ENCODE results near the gene GPHN.
A peak's percentile ranks its signal among the peaks of the same experiment; 100 is the strongest.
"Not testable (repeated sequence)": the region's sequence is repeated elsewhere in the genome, so short reads cannot be mapped to it uniquely, and the experiment has no call there.

GPHN gene

GRCh38 chr14:66724996-66725395, 217.0 kb downstream of the GPHN start:
- no peak for DNase-seq (ENCODE audit: low read depth, low spot score)
- no peak overlapping the region for H3K4me3 ChIP-seq (ENCODE audit: low read length)

DNA sequence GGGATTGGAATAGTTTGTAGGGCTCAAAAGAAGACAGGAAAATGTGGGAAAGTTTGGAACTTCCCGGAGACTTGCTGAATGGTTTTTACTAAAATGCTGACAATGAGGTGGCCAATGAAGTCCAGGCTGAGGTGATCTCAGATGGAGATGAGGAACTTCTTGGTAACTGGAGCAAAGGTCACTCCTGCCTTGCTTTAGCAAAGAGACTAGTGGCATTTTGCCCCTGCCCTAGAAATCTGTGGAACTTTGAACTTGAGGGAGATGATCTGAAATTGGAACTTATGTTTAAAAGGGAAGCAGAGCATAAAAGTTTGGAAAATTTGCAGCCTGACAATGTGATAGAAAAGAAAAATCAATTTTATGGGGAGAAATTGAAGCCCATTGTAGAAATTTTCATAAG, 223.4 kb downstream of the GPHN start:
- H3K4me3 ChIP-seq (ENCODE audit: low read length); DNase-seq (ENCODE audit: low read depth, low spot score): not testable (repeated sequence)

DNA sequence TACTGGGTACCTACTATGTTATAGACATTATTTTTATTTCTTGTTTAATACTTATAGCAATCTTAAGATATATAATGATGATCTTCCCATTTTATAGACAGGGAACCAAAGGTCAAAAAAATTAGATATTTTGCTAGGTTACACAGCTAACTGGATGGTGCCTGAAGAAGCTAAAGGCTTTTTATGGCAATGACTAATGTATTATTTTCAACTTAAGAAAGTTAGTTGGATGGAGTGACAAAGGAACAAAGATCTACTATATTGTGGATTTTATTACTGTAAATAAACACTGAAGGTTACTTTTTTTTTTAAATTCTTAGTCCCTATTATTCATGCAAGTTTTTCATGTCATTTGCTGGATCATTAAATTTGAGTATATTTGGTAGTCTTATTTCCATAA, 227.9 kb downstream of the GPHN start:
- no peak overlapping the region for H3K4me3 ChIP-seq (ENCODE audit: low read length)
- no peak for DNase-seq (ENCODE audit: low read depth, low spot score)

GRCh38 chr14:66739826-66740225, 231.9 kb downstream of the GPHN start:
- DNase-seq (ENCODE audit: low read depth, low spot score): no peak
- no peak overlapping the region for H3K4me3 ChIP-seq (ENCODE audit: low read length)

GRCh38 chr14:66745078-66745477, 237.1 kb downstream of the GPHN start:
- DNase-seq (ENCODE audit: low read depth, low spot score): no peak
- no peak overlapping the region for H3K4me3 ChIP-seq (ENCODE audit: low read length)

DNA sequence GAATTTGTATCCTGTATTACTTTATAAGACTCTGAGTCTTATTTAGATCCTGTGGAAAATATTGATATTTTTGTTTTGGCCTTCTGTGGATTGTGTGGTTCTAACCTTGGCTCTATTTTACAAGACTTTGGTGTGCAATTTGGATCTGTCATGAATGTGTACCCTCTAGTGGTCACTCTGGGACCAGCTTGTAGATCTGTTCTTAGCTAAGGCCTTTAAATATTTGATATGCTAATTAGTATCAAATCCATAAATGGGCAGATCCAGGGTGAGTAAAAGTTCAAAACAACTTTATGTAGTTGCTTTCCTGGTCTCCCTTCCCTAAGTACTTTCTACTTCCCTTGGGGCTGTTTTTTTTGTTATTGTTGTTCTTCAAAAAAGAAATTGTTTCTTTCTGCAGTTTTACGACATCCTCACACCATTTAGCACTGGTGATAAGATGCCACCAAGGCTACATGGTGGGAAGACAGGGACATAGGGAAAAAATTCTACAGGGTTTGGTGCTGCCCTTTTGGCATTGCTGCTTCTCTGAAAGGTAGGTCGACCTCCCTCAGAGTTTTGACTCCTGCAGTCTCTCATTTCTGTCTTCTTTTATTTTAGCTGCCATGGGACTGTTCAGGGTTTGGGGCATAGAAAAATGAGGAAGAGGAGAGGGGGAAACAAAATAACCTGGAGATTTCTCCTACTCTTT, 238.5 kb downstream of the GPHN start:
- DNase-seq (ENCODE audit: low read depth, low spot score): peak; percentile 56
- H3K4me3 ChIP-seq (ENCODE audit: low read length): no peak overlapping the region

GRCh38 chr14:66752109-66752508, 244.2 kb downstream of the GPHN start:
- no peak for DNase-seq (ENCODE audit: low read depth, low spot score)
- no peak overlapping the region for H3K4me3 ChIP-seq (ENCODE audit: low read length)

GRCh38 chr14:66758031-66758613, 250.2 kb downstream of the GPHN start:
- DNase-seq (ENCODE audit: low read depth, low spot score): peak; percentile 1
- no peak overlapping the region for H3K4me3 ChIP-seq (ENCODE audit: low read length)

DNA sequence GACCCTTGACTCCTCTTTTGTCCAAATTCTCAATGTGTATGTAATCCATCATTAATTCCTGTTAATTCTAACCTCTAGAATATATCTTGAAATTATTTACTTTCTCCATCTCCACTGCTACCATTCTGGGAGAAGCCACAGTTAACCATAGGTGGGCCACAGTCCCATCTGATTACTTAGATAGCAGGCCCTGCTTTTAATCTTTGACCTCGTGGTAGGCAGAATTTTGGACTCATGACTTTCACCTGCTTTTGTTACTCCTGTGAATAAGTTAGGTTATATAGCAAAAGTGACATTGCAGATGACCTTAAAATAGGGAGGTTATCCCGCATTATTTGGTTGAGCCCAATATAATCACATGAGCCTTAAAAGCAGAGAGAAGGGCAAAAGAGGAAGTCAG, 264.2 kb downstream of the GPHN start:
- DNase-seq (ENCODE audit: low read depth, low spot score): no peak
- no peak overlapping the region for H3K4me3 ChIP-seq (ENCODE audit: low read length)

GRCh38 chr14:66782853-66783252, 274.9 kb downstream of the GPHN start:
- peak; percentile 3 for DNase-seq (ENCODE audit: low read depth, low spot score)

DNA sequence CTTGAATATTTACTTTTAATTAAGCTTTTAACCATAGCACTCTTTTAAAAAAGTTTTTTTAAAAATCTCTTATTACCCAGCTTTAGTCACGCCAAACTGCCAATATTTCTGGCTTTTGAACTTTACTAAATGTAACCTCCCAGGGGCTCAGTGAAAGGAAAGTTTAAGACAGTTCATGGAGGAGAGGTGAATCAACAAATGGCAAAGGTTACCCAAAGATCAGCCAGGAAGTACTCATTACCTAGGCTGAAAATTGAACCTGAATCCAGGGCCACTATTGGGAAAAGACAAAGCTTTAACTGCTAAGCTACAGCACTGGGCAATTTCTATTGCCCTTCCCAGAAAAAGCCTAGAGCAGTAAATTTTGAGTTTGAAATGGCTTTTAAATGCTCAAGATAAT, 282.2 kb downstream of the GPHN start:
- no peak for DNase-seq (ENCODE audit: low read depth, low spot score)
- H3K4me3 ChIP-seq (ENCODE audit: low read length): no peak overlapping the region

More at GRCh38 chr14:66782853-66783252, 274.9 kb downstream of the GPHN start:
- no peak overlapping the region for H3K4me3 ChIP-seq (ENCODE audit: low read length)

GRCh38 chr14:66802962-66803361, 295.0 kb downstream of the GPHN start:
- DNase-seq (ENCODE audit: low read depth, low spot score): no peak
- H3K4me3 ChIP-seq (ENCODE audit: low read length): no peak overlapping the region

DNA sequence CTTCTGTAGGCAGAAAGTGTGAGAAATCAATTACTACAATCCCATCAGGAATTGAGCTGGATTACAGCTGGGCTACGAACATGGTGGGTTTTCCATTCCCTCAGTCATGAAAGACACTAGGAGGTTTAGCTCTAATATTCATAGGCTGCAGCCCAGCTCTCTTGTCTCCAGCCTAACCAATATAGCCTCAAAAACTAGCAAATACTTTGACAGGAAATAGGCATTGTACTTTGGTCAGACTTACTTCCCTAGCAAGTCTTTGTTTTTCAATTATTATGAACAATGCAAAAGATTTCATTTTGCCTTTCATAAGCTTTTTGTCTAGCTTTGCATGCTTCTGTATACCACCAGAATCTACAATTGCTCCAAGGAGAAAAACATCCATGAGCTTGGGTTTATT, 296.2 kb downstream of the GPHN start:
- no peak for DNase-seq (ENCODE audit: low read depth, low spot score)
- no peak overlapping the region for H3K4me3 ChIP-seq (ENCODE audit: low read length)

DNA sequence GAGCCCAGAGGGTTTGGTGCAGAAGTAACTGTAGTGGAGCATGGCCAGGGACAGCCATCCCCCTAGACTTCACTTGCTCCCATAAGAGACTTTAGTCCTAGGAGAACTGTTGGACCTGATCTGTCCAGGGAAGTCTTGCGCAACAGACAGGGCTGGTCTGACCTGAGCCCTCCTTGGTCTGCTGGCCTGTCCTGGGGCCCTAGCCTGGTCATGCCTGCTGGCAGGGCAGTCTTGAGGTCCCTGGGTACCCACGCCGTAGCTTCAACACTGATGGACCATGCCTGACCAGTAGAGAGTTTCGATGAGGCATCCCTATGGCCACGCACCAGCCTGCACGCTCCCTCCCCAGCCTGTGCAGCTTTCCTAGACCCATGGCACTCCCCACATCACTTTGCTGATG, 305.7 kb downstream of the GPHN start:
- no peak overlapping the region for H3K4me3 ChIP-seq (ENCODE audit: low read length)
- no peak for DNase-seq (ENCODE audit: low read depth, low spot score)

DNA sequence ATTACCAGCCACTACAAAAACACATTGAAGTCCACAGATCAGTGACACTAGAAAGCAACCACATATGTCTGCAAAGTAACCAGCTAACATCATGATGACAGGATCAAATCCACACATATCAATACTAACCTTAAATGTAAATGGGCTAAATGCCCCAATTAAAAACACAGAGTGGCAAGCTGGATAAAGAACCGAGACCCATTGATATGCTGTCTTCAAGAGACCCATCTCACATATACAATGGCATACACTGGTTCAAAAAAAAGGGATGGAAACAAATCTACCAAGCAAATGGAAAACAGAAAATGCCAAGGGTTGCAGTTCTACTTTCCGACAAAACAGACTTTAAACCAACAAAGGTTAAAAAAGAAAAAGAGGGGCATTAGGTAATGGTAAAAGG, 307.7 kb downstream of the GPHN start:
- no peak for DNase-seq (ENCODE audit: low read depth, low spot score)
- no peak overlapping the region for H3K4me3 ChIP-seq (ENCODE audit: low read length)

GRCh38 chr14:66824251-66824650, 316.3 kb downstream of the GPHN start:
- H3K4me3 ChIP-seq (ENCODE audit: low read length): no peak overlapping the region
- DNase-seq (ENCODE audit: low read depth, low spot score): no peak

DNA sequence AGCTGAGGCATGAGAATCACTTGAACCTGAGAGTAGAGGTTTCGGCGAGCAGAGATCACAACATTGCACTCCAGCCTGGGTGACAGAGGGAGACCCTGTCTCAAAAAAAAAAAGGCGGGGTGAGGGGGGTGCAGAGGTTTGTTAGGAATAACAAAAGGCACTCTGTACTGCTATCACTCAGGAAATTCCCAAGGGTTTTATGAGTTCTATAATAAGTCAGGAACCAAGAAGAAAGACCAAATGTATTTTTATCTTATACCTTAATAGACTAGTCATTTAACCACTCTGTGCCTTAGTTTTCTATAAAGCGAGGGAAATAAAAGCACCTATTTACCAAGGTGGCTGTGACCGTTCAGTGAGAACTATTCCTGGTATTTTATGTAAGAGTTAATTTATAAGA, 319.2 kb downstream of the GPHN start:
- no peak overlapping the region for H3K4me3 ChIP-seq (ENCODE audit: low read length)
- no peak for DNase-seq (ENCODE audit: low read depth, low spot score)

GRCh38 chr14:66831173-66831572, 323.2 kb downstream of the GPHN start:
- DNase-seq (ENCODE audit: low read depth, low spot score): no peak
- no peak overlapping the region for H3K4me3 ChIP-seq (ENCODE audit: low read length)

DNA sequence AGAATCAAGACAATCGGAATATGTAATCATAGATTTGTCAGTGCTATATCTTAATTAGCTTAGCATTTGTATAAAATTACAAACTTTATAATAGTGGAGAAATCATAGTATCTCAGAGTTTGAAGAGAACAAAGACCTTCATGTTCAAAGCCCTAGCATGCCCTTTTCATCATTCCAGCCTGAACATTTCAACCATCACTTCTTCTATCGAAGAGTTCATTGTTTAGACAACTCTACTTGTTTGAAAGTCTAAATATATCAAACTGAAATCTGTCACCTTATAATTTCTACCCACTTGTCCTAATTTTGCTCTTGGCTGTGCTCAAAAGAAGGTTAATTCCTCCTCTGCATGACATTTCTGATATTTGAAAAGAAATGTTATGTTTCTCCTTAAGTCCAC, 325.9 kb downstream of the GPHN start:
- no peak for DNase-seq (ENCODE audit: low read depth, low spot score)
- no peak overlapping the region for H3K4me3 ChIP-seq (ENCODE audit: low read length)

- DNase-seq (ENCODE audit: low read depth, low spot score); H3K4me3 ChIP-seq (ENCODE audit: low read length): not testable (repeated sequence)
Observed at GRCh38 chr14:66837436-66837835, 329.5 kb downstream of the GPHN start.

GRCh38 chr14:66842911-66843512, 335.1 kb downstream of the GPHN start:
- no peak overlapping the region for H3K4me3 ChIP-seq (ENCODE audit: low read length)
- no peak for DNase-seq (ENCODE audit: low read depth, low spot score)

All from Jurkat, Clone E6-1 (cell line).